GM19351 (cell line): ENCODE results near the gene POU3F2.

Experiments used
- ATAC-seq: cut with Tn5 transposase; IDR thresholded peaks from one replicate; pipeline ENCODE4 v1.9.1; 2021; ENCODE audit warnings: mild to moderate bottlenecking, moderate library complexity; ENCODE audit not compliant: unreplicated experiment

The POU3F2 gene

DNA sequence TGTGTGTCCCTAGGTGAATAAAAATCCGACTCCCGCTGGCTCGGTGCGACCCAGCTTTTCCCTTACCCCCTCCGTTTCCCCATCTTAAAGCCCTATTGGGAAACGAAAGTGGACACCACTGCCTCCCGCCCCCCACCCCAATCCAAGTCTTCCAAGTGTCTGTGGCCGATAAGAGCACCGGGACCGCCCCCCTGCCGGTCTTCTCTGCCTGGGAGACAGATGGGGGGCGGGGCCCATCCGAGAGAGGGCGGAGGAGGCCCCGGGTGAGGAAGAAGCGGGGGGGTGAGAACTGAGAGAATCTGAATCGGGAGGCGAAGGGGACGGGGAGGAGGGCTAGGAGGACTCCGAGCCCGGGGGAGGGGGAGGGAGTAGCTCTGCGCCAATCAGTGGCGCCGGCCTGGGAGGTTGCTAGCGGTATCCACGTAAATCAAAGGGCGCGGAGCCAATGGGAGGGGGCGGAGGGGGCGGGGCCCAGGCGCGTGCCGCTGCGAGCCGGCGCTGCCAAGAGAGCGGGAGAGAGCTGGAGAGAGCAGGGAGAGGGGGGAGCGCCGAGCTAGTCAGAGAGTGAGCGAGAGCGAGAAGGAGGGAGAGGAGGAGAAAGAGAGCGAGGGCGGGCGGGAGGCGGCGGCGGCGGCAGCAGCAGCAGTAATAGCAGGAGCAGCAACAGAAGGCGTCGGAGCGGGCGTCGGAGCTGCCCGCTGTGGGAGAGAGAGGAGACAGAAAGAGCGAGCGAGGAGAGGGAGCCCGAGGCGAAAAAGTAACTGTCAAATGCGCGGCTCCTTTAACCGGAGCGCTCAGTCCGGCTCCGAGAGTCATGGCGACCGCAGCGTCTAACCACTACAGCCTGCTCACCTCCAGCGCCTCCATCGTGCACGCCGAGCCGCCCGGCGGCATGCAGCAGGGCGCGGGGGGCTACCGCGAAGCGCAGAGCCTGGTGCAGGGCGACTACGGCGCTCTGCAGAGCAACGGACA lies at the start of gene POU3F2:
Gene POU3F2 (plus strand): TSS at position 515 of the 972 bp plus-strand sequence. CDS start 300 bp downstream, at position 815.
- ATAC-seq = peak; percentile 47

DNA sequence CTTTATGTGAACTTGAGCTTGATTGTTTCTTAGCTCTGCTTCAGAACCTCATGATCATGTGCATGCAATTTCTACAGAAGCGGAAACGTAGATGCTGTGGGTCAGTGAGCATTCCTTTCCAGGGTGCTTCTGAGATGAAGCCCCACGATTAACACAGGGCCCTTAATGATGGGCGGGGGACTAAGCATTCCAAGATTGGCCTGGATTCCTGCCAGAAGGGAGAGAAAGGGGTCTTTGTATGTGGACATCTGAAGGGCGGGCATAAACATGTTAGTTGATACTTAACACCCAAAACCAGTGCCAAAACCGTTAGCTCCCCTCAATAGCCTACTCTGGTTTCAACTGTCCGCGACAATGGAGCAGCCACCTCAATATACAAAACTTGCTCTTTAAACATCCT lies 46.9 kb upstream of the POU3F2 start:
- no peak for ATAC-seq

DNA sequence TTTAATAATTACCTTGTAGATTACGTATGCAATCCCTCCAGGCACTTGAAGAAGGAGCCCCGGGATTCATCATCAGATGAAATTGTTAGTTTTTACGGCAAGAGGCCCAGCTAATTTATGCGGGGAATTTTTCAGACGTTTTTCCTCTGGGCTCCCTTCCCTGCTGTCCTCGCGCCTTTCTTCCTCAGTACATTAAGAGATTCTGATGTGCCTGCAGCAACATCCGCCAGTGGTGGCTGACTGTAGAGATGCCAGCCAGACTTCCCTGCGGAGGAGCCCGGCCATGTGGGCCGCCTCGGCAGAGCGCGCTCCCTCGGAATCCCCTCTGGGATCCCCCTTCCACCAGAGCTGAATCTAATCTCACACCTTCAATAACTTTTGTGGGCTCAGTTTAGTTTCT lies 46.4 kb upstream of the POU3F2 start:
- no peak for ATAC-seq

DNA sequence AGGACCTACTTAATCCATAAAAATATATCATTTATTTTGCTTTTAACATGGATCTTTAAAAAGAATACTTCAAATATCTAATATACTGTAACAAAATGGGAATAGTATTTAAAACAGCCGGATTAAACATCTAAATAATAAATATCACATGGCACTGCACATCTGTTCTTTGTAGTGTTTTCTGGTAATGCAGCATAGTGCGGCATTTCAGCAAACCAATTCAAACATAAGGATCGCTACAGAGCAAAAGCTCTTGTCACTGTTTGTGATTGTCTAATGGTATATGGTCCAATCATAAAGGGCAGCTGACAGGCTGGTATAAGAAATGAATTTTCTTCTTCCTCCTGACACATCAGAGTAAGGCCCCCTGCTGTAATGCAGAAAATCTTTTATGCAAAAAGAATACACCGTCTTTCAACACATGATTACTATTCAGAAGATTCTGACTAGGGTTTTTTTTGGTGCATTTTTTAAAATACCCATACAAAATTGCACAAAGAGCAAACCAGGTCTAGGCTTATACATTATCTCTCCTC lies 40.0 kb upstream of the POU3F2 start:
- ATAC-seq = no peak

DNA sequence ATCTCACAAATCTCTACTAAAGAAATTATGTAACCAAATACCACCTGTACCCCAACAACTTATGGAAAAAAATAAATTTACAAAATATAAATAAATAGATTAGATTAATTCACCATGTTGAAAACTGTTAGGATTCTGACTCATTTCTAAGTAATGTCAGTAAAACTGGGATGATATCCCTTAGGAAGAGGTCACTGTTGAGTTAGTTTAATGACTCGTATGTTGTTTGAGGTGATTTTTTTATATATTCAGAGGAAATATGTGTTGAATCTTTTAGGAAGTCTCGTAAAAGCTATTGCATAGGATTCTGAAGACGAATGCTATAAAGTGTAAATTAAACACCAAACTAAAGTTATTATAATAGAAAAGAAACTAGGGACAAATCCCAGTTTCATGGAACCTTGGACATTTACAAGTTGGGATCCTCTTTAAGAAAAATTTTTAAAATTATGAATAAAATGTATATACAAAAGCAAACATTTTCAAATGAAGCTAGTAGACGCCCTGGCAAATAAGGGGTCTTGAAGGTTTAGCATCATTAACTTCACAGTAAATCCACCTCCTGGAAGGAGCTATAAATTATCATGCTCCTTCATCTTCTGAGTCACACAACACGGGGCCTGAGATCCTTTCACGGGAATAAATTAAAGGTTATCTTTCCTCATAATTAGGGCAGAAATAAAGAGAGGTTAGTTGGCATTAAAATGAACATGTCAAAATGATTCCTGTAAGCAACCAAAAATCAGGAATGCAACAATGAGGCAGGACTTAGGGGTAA lies 37.0 kb upstream of the POU3F2 start:
- ATAC-seq = no peak

DNA sequence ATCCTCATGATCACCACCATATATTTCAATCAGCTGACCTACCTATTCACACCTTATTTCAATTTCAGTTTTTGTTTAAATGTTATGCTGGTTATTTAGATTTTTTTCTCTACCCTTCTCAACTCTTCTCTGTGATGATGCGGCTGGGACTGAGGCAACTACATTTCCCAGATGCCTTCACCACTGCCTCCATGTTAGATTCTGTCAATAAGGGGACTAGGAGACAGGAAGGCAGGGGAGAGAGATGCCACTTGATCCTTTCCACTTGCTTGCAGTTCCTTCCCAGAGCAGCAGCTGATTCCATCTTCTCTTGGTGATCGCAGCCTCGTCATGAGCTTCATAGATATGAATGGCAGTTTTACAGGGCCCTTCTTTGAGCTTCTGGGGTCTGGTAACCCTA lies 33.5 kb upstream of the POU3F2 start:
- ATAC-seq = no peak

DNA sequence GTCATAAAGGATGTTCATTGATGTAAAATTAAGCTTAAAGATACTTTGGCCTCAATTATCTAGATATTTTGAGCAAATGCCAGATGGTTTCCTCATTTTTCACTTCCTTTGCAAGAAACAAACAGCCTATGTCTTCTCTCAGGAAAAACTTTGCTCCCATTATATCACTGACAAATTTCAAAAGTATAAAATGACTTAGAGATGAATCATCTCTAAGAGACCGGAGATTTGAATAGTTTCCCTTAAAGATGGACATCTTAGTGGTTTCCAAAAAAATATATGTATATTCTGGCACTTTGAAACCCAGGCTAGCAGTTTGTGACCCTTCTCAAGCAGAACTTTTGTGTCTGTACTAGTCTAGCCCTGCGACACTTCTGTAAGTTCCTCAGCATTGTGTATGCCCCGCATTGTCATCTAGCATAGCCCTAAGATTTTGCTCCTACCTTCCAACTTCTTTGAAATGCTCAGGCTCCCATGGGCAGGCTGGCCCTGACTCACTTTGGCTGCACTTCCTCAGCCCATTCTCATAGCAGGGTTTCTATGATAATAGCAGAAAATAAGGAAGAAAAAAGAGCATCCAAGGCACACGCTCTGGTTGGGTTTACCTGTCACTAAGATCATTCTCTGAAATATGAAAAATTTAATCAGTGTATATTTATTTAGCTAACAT lies 25.7 kb upstream of the POU3F2 start:
- ATAC-seq = no peak

DNA sequence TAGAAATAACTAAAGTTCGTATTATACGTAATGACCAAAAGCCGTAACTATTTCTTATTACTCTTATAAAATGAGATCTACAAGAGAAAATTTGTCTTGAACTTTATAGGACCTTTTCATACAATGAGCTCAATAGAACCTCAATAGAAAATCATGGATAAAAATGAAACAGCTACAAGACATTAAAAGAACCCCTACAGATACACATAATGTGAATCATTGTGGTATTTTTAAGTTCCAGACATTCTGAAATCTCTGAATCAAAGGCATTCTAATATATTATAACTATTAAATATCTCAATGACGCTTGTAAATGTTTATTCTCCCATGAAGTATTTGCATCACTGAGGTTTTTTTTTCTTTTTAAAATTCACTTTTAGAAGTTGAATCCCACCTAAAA lies 22.2 kb upstream of the POU3F2 start:
- ATAC-seq = no peak

DNA sequence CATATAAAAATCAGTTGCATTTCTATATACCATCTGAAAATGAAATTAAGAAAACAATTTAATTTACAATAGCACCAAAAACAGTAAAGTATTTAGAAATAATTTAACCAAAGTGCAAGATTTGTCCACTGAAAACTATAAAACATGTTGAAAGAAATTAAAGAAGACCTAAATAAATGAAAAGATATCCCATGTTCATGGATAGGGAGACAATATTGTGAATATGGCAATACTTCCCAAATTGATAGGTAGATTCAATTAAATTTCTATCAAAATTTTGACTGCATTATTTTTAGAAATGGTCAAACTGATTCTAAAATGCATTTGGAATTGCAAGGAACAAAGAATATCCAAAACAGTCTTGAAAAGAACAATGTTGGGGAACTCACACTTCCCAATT lies 17.6 kb upstream of the POU3F2 start:
- no peak for ATAC-seq

DNA sequence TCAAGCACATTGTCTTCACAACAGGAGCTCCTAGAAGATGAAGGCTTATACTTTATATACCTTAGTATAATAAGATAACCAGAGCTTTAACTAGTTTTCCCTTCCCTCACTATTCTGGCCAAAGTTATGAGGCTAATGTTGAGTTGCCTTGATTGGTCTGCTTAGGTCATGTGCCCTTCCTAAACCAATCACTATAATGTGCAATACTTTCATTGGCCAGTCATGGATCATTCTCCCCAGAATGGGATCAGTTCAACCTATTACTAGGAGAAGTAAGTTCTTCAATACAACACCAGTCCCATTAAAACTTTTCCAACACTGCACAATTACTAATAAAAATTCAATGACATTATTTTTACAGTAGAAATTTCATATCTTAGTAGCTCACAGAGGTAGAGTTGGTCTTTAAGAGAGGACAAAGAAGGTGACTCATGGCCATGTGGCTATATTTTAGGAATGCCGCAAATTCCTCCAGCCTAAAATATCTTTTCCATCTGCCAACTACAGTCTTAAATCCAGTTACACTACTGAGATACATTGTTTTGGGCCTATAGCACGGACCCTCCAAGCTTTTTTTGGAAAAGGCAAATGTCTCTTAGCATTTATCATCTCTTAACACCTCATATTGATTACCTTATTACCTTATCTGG lies 12.5 kb upstream of the POU3F2 start:
- no peak for ATAC-seq

DNA sequence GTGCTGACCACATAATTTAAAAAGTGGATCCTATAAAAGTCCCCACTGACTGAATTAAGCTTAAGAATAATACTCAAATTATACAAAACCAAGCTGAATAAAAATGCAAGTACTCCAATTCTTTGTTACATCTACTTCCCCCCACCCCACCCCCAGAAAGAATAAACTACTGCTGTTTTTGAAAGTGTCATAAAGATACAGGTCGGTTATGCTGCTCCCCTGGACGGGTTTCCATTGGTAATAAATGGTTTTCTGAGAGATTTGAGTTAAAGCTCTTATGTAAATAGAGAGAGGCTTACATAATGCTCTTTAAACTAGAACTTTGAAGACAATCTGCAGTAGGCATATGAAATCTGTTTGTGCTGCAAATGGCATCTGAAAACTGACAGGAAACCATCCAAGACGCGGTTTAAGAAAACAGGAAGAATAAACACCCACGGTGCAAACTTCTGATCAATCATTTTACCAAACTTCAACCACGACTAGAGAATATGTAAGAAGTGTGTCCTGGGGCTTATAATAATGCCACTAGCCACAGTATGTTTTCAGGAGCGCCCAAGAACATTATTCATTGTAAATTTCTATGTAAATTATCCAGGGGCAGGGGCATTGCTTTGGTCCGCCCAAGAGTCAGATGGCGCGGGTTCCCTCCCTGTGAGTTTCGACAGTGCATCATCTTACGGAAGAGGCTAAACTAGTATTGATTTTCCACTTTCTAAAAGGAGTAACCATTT lies 10.8 kb upstream of the POU3F2 start:
- no peak for ATAC-seq

DNA sequence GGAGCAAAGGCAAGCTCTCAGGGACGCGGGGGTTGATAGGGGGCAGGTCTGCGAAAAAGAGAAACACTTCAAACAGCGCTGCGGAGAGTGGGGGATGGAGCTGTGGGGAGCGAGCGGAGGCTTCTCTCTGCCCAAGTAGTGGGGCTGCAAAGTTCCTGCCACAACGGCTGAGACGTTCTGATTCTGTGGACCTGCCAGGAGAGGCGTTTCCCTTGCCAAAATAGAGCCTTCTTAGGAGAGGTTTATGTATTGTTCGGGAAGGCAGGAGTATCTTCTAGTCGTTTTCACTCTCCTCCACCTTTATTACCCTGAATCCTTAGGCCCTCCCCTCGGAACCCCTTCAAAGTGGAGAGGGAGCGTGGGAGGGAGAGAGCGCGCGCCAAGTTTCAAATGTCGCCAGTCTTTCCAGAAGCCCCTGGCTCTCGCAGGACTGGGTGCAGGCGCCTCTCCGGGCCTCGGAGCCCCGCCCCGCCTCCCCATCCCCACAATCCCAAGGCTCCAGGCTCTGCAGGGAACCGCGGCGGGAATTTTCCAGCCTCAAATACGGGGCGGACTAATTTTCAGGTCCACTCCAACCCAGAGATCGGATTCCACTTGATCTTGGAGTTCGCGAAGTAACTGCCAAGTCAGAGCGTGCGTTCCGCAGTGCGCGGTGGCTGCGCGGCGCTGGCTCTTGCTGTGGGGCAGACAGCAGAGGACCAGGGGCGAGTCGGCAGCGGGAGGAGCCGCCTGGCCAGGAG lies 10.0 kb upstream of the POU3F2 start:
- ATAC-seq = no peak

DNA sequence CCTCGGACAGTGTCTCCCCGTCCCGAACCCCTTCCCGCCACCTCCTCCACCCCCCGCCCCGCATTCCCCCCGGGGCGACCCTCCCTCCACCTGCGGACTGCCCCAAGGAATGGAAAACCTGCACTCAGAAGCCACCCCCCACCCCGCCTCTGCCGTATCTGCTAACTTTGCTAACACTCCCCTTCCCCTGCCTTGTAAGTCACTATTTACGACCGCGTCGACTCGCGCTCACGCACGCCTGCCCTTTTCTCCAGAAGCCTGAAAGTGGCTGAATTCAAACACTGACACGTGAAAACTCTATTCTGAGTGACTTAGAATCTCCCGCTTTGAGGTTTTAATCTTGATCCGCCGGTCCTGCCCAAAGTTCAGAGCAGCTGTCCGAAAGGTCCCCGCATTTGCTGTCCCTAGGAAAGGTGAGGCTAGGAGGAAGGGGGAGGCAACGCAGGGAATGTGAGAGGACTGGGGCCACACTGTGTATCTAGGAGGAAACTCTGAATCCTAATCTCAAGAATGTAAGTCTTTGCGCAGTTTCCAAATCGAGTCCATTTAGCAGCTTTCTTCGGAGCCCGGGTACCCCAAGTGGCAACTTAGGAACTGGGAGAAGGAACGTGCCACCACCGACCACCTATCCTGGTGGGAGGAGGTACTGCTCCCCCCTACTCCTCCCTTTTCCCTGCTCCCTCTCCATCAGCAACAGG lies 9.3 kb upstream of the POU3F2 start:
- ATAC-seq = no peak

DNA sequence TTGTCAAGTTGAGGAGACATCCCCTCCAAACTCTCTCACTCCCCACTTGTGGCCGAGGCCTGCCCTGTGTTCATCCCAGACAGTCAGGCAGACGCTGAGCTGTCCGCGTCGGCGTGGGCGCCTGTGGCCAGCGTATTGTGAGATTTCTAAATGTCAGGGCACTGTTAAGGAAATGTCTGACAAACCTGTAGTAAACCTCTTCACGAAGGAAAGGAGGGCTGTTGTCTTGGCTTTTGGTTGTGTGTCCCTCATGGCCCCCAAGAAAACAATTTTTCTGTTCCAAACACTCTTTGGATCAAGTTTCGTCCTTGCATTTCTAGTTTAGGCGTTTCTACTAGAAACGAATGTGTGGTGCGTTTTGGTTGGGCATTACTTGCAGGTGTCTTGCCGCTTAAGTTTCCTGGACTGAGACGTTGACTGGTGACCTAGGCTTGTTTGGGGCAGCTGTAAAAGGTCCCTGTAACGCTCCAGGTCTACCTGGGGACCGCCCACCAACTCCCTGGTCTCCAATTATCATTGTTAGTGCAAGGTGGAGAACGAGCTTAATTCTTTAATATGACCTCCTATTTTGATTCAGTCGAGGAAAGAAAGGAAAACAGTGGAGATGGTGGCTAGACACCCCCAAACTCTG lies 8.7 kb upstream of the POU3F2 start:
- no peak for ATAC-seq

DNA sequence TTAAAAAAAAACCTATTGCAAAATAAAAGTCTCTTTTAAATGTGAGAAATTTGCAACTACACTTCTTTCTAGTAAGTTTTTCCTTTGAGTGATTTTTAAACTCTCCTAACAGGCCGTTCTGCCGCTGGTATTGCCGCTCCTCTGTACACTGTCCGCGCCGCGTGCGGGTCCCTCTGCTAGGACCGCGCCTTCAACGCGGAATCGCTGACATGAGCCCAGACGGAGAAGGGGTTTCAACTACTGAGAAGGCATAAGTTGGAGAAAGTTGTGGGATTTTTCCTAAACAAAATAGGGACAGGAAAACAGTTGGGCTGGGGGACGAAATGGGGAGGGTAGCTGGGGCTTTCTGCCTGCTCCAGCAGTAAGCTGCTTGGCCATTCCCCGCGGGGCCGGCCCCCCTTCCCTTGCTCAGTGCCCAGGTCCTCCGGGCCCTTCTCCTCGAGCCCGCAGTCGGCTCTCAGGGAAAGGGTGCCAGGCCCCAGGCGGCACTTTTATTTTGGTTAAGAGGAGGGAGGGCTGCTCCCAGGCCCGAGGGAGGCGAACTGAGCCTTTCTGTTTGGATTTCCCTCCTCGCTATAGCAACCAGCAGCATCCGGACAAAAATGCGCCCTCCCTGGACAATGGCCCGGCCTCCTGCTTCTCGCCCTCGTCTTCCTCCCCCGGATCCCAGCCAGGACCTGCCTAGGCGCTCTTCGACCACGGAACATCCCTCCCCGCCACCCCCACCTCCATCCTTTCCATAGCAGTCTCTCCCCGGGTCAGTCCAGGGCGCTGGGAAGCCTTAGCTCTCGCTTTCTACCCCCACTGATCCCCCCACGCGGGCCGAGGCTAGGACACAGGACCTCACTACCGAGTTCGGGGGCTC lies 6.8 kb upstream of the POU3F2 start:
- no peak for ATAC-seq

DNA sequence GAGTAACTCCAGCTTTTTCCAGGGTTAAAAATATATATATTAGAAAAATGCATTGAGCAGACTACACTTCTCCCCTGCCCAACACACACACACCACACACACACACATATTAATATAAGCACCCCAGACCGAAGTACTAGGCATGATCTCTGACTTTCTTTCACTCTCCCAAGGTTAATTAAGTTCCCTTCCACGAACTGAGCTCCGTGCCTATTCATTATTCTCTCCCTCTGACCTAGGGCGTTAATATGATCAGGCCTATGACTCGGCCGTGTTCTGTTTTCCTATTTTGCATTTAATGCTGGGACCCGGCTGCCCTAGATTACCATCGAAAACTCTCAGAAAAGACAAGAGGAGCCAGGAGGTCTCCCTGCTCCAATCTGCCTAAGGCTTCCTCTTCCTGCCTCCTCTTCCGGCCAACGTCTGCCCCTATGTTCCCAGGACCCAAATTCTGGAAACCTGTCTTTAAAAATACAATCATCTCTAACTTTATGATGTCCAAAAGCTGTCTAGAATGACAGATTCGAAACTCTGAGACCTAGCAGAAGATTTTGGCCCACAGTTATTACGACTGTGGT lies 6.1 kb upstream of the POU3F2 start:
- ATAC-seq = no peak

DNA sequence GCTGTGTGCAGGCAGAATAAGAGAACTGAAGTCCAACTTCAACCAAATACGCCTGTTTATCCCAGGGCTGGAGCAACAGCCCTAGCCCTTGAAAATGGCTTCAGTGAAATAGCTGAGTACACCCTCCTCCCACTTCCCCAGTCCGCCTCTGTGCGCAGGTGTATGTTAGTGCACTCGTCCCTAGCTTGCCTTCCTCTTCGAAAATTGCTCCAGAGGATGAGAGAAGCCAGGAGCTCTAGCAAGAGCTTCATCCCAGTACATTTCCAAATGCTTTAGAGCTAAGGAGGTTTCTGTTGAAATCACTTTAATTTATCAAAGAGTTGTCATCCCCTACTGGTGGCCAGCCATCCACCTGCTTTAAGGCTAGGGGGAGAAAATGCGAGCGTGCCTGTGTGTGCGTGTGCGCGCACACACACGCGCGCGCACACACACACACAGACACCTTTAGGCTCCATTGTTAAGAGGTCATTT lies 5.4 kb upstream of the POU3F2 start:
- no peak for ATAC-seq
